ENCODE measurements around the gene GLCE. TPM values are rescaled to one million over a fixed set of nuclear protein-coding genes. Genes with fewer than 3 reads are reported as not detected.

GLCE gene
- total RNA-seq, 4 donors from 2014 or later, result 4.8 to 6.6 (median 5.6) TPM

DNA sequence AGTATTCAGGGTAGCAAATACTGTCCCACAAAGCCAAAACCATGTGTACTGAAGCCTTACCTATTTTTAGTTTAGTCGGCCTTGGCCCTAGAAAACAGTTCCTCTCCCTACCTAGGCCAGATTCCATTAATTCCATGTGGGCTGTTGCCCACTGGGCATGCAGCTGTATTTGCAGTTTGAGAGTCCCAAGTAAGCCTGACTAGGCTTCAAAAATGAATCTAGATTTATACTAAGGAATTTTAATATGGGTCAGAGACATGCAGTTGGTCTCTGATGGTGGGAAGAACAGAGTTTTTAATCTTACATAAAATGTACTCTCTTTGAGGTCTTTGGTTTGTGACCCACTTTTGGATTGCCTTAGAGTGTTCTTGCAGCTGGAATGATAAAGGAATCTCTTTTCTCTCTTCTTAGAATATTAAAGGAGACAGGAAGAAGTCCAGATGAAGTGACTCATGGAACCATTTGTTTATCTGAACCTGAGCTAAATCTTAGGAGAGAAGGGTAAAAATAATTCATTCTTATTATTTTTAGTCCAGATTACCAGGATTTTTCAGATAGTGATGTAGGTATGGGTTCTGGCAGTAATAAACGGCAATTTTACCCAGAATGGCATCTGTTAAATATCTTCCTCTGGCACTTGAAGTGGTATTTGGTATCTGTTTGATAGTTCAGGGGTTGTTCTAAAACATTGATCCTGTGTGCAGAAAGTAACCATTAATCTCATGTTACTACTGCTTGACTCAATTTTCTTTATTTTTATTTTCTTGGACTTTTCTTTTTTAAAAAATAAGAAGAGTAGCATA lies 33.8 kb downstream of the GLCE start:
- intact Hi-C loops (cut with DNase I; ENCODE audit: low total_unique reads), result no loop called here
- TF ChIP-seq, protein P1, sequence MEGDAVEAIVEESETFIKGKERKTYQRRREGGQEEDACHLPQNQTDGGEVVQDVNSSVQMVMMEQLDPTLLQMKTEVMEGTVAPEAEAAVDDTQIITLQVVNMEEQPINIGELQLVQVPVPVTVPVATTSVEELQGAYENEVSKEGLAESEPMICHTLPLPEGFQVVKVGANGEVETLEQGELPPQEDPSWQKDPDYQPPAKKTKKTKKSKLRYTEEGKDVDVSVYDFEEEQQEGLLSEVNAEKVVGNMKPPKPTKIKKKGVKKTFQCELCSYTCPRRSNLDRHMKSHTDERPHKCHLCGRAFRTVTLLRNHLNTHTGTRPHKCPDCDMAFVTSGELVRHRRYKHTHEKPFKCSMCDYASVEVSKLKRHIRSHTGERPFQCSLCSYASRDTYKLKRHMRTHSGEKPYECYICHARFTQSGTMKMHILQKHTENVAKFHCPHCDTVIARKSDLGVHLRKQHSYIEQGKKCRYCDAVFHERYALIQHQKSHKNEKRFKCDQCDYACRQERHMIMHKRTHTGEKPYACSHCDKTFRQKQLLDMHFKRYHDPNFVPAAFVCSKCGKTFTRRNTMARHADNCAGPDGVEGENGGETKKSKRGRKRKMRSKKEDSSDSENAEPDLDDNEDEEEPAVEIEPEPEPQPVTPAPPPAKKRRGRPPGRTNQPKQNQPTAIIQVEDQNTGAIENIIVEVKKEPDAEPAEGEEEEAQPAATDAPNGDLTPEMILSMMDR (IDR thresholded peaks at IDR 0.05 in 4 of 5, conservative IDR thresholded peaks at IDR 0.05 in 1 of 5), result no peak
- TF ChIP-seq POLR2A (IDR thresholded peaks at IDR 0.05), result no peak
- ATAC-seq (no peak), DNase-seq (no peak)
- Histone ChIP-seq H3K27me3 (no peaks in the 10 kb centered on the region), H3K4me1 (peaks cover 40% of the 10 kb centered on the region in 2 donors), H3K27ac (peak overlapping the region; percentile 22 to 69 (median 63)), H3K9me3 (no peaks in the 10 kb centered on the region), H3K4me3 (peak overlapping the region in 1 of 4 donors; percentile 23), H3K36me3 (no peaks in the 10 kb centered on the region)
- in situ Hi-C loops (cut with MboI; ENCODE audit: low sequenced_read_pairs in 4 of 4), result no loop called here

DNA sequence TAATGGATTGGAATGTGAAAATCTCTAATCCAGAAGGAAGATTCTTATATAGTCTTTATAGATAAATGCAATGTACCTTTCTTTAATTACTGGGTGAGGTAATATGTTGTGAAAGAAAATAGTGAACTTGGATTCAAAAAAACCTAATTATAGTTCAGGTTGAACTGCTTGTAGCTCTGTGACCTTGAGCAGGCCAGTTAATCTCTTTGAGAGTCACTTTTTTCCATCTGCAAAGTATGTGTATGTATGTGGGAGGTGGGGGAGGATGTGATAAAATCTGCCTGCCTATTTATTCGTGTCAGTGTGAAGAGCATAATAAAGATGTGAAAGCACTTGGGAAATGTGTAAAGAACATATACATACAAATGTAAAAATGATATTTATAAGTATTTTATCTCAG lies 34.4 kb downstream of the GLCE start:
- H3K27ac ChIP-seq, result peak overlapping the region; percentile 22 to 69 (median 63)
- H3K27me3 ChIP-seq, result no peaks in the 10 kb centered on the region
- no peak overlapping the region for H3K4me3 ChIP-seq
- in situ Hi-C loops (cut with MboI; ENCODE audit: low sequenced_read_pairs in 4 of 4) (no loop called here), intact Hi-C loops (cut with DNase I; ENCODE audit: low total_unique reads) (no loop called here)
- no peak for DNase-seq
- no peaks in the 10 kb centered on the region for H3K9me3 ChIP-seq
- ATAC-seq, result peak; percentile 26 to 61
- TF ChIP-seq, protein P1 (IDR thresholded peaks at IDR 0.05 in 4 of 5, conservative IDR thresholded peaks at IDR 0.05 in 1 of 5), result no peak
- TF ChIP-seq POLR2A (IDR thresholded peaks at IDR 0.05), result no peak
- H3K4me1 ChIP-seq, result peaks cover 40% of the 10 kb centered on the region in 2 donors
- no peaks in the 10 kb centered on the region for H3K36me3 ChIP-seq

DNA sequence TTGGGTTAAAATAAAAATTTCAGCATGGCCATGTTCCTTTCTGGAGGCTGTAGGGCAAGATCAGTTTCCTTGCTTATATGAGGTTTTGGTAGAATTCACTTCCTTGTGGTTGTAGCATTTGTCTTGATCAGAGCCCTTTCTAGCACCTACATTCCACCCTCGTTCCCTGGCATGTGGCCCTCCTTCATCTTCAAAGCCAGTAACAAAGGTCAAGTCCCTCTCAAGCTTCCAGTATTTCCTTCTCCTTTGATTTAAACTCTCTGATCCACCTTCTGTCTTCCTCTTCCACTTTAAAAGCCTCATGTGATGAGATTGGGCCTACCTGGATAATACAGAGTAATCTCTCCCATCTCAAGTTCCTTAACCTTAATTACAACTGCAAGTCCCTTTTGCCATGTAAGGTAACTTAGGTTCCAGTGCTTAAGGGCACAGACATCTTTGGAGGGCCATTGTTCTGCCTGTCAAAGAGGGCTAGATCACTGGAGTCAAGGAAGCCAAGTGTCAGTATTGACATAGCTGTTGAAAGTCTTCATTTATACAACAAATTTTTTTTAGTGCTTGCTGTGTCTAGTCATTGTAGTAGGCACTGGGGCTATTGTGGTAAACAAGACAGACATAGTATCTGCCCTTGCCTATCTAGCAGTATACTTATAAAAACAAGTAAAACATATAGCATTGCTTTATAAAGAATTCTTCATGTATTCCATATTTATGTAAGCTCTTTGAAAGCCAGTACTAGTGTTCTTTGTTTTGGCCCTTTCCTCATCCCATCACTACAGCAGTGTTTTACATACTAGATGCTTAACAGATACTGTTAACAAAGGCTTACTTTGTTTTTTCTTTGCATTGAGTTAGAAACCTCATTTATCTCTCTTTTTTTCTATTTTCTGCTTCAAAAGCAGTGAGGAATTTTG lies 40.7 kb downstream of the GLCE start:
- in situ Hi-C loops (cut with MboI; ENCODE audit: low sequenced_read_pairs in 4 of 4) (no loop called here), intact Hi-C loops (cut with DNase I; ENCODE audit: low total_unique reads) (no loop called here)
- H3K4me1 ChIP-seq, result no peaks in the 10 kb centered on the region
- H3K9me3 ChIP-seq, result no peaks in the 10 kb centered on the region
- no peak for DNase-seq
- H3K27ac ChIP-seq, result no peak overlapping the region
- no peaks in the 10 kb centered on the region for H3K27me3 ChIP-seq
- ATAC-seq, result no peak
- no peaks in the 10 kb centered on the region for H3K36me3 ChIP-seq
- H3K4me3 ChIP-seq, result no peak overlapping the region
- TF ChIP-seq, protein P1 (IDR thresholded peaks at IDR 0.05 in 4 of 5, conservative IDR thresholded peaks at IDR 0.05 in 1 of 5), result no peak
- no peak for TF ChIP-seq POLR2A (IDR thresholded peaks at IDR 0.05)

DNA sequence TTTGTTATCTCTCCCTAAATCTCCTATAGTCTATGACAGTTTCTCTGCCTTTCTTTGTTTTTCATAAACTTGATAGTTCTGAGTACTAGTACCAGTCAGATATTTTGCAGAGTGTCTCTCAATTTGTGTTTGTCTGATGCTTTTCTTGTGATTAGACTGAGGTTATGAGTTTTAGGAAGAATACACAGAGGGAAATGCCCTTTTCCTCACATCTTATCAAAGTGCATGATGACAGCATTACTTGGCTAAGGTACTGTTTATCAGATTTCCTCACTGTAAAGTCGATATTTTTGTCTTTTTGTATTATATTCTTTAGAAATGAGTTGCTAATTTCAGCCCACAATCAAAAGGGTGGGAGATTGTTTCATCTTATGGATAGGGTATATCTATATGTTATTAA lies 45.6 kb downstream of the GLCE start:
- Histone ChIP-seq H3K4me3 (no peak overlapping the region), H3K4me1 (no peaks in the 10 kb centered on the region), H3K27me3 (no peaks in the 10 kb centered on the region), H3K36me3 (no peaks in the 10 kb centered on the region), H3K9me3 (no peaks in the 10 kb centered on the region), H3K27ac (no peak overlapping the region)
- intact Hi-C loops (cut with DNase I; ENCODE audit: low total_unique reads) (no loop called here), in situ Hi-C loops (cut with MboI; ENCODE audit: low sequenced_read_pairs in 4 of 4) (no loop called here)
- TF ChIP-seq, protein P1 (IDR thresholded peaks at IDR 0.05 in 4 of 5, conservative IDR thresholded peaks at IDR 0.05 in 1 of 5), result no peak
- TF ChIP-seq POLR2A (IDR thresholded peaks at IDR 0.05), result no peak
- DNase-seq (no peak), ATAC-seq (no peak)
